ENCODE data around the gene GOLGA6L22. TPM values are rescaled to one million over a fixed set of nuclear protein-coding genes. Genes with fewer than 3 reads are reported as not detected.
"Not testable (repeated sequence)": the region's sequence is repeated elsewhere in the genome, so short reads cannot be mapped to it uniquely, and the experiment has no call there.

The GOLGA6L22 gene, protein sequence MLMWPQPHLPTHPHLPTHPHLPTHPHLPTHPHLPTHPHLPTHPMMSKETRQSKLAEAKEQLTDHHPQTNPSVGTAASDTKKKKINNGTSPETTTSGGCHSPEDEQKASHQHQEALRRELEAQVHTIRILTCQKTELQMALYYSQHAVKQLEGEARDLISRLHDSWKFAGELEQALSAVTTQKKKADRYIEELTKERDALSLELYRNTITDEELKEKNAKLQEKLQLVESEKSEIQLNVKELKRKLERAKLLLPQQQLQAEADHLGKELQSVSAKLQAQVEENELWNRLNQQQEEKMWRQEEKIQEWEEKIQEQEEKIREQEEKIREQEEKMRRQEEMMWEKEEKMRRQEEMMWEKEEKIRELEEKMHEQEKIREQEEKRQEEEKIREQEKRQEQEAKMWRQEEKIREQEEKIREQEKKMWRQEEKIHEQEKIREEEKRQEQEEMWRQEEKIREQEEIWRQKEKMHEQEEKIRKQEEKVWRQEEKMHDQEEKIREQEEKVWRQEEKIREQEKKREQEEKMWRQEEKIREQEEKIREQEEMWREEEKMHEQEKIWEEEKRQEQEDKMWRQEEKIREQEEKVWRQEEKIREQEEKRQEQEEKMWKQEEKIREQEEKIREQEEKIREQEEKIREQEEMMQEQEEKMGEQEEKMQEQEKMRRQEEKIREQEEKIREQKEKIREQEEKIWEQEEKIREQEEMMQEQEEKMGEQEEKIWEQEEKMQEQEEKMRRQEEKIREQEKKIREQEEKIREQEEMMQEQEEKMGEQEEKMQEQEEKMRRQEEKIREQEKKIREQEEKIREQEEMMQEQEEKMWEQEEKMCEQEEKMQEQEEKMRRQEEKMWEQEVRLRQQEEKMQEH
- total RNA-seq, result not detected
- 0.05 TPM for polyA plus RNA-seq
- long read RNA-seq, donor 1, result 0 reads
- long read RNA-seq, donor 2, result 0 reads
- long read RNA-seq, donor 3, result 0 reads
- long read RNA-seq, donor 4, result 0 reads
- long read RNA-seq, donor 5, result 0 reads
- long read RNA-seq, donor 6, result 0 reads
- long read RNA-seq, donor 7, result 0 reads
- long read RNA-seq, donor 8, result 0 reads
- long read RNA-seq, donor 9, result 0 reads
- long read RNA-seq, donor 10, result 0 reads

DNA sequence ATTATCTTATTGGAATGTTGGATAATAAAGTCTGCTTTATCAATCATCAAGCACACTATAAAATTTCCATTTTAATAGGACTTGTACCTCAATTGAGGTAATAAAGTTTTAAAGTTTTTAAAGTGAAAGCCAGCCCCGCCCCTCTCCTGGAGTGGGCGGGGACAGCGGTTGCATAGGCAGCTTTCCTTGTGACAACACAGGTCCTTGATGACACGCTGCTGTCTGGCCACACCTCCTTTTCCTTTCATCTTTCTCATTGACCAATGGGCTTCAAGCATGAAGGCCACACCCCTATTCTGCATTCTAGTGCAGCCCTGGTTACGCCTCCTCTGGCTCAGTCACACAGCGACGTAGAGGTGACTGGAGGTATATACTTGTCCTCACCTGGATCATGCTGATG, at the start of gene GOLGA6L22:
GOLGA6L22 (plus strand) TSS at position 301 of the 400 bp plus-strand sequence; CDS start at position 392, 91 bp downstream.
- not testable (repeated sequence) for H3K27ac ChIP-seq (ENCODE audit: low read depth in 1 of 2, low read length in 1 of 2); H3K36me3 ChIP-seq (ENCODE audit: control insufficient read depth in 2 of 2, insufficient read depth in 2 of 2, low read length in 1 of 2); H3K27me3 ChIP-seq (ENCODE audit: control insufficient read depth in 2 of 2, insufficient read depth in 1 of 2, low read length in 1 of 2); DNase-seq (ENCODE audit: low read depth in 6 of 9, low spot score in 9 of 9); H3K4me3 ChIP-seq (ENCODE audit: low read length in 2 of 2); H3K9me3 ChIP-seq (ENCODE audit: control insufficient read depth in 2 of 2, insufficient read depth in 1 of 2, low read length in 1 of 2); H3K4me1 ChIP-seq (ENCODE audit: control insufficient read depth in 2 of 2, insufficient read depth in 2 of 2, low read length in 2 of 2)
- no CpG with 5 or more reads among the region's 7 CpGs for WGBS

DNA sequence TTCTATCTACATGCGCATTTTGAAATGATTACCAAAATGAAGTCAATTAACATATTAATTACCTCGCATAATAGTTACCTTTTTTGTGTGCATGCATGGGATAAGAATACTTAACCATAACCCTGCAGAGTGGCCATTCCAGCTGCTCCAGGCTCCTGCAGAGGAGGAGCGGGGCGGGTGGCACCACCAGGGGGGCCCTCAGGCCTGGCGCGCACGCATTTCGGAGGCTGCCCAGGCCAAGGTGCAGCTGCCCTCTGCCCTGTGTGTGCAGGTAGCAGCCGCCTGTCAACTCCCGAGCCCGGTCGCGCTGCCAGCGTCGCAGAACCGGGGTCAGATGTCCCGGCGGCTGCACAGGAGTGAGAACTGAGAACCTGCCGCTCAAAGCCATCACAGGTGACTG, 41.4 kb upstream of the GOLGA6L22 start:
- not testable (repeated sequence) for H3K36me3 ChIP-seq (ENCODE audit: control insufficient read depth in 2 of 2, insufficient read depth in 2 of 2, low read length in 1 of 2); H3K27ac ChIP-seq (ENCODE audit: low read depth in 1 of 2, low read length in 1 of 2); DNase-seq (ENCODE audit: low read depth in 6 of 9, low spot score in 9 of 9); H3K4me3 ChIP-seq (ENCODE audit: low read length in 2 of 2); H3K27me3 ChIP-seq (ENCODE audit: control insufficient read depth in 2 of 2, insufficient read depth in 1 of 2, low read length in 1 of 2); H3K4me1 ChIP-seq (ENCODE audit: control insufficient read depth in 2 of 2, insufficient read depth in 2 of 2, low read length in 2 of 2); H3K9me3 ChIP-seq (ENCODE audit: control insufficient read depth in 2 of 2, insufficient read depth in 1 of 2, low read length in 1 of 2)
- WGBS, result 84% methylated on average over 9 of the region's 19 CpGs

DNA sequence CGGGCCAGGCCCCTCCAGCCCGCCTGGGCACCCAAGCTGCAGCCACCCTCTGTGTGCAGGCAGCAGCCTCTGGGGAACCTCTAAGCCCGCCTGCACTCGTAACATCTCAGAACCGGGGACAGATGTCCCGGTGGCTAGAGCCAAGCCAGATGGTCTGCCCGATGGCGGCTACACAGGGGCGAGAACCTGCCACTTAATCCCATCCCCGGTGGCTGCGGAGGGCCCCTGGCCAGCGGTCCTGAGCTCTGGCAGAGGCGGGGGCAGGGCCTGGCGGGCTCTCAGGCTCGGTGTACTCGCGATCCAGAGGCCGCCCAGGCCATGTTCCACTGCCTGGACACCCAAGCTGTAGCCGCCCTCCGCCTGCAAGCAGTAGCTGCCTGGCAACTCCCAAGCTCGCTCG, 40.9 kb upstream of the GOLGA6L22 start:
- H3K9me3 ChIP-seq (ENCODE audit: control insufficient read depth in 2 of 2, insufficient read depth in 1 of 2, low read length in 1 of 2); H3K4me1 ChIP-seq (ENCODE audit: control insufficient read depth in 2 of 2, insufficient read depth in 2 of 2, low read length in 2 of 2); H3K4me3 ChIP-seq (ENCODE audit: low read length in 2 of 2); H3K36me3 ChIP-seq (ENCODE audit: control insufficient read depth in 2 of 2, insufficient read depth in 2 of 2, low read length in 1 of 2); H3K27me3 ChIP-seq (ENCODE audit: control insufficient read depth in 2 of 2, insufficient read depth in 1 of 2, low read length in 1 of 2); H3K27ac ChIP-seq (ENCODE audit: low read depth in 1 of 2, low read length in 1 of 2); DNase-seq (ENCODE audit: low read depth in 6 of 9, low spot score in 9 of 9): not testable (repeated sequence)
- 80% methylated on average over 10 of the region's 22 CpGs for WGBS

DNA sequence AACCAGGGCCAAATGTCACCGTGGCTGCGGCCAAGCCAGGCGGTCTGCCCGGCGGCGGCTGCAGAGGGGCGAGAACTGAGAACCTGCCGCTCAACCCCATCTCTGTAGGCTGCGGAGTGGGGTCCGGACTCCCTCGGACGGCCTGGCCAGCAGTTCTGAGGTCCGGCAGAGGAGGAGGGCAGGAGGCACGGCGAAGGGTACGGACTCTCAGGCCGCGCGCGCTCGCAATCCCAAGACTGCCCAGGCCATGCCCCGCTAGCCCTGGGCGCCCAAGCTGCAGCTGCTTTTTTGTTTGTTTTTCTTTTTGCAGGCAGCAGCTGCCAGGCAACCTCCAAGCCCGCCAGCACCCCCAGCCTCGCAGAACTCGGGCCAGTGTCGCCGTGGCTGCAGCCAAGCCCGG, 40.5 kb upstream of the GOLGA6L22 start:
- not testable (repeated sequence) for H3K36me3 ChIP-seq (ENCODE audit: control insufficient read depth in 2 of 2, insufficient read depth in 2 of 2, low read length in 1 of 2)

DNA sequence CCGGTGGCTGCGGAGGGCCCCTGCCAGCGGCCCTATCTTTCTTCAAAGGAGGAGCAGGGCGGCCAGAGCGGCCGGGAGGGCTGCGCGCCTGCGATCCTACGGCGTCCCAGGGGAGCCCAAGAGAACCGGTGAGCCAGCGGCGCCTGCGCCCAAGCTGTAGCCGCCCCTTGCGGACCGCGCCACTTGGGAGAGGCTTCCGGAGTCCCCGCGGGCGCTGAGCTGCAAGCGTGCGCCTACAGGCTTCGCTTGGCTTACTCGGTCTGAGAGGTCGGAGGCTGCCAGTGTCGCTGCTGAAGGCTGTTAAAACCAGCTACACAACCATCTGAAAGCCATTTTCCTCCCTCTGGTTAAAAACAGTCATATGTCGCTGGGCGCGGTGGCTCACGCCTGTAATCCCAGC, 40.0 kb upstream of the GOLGA6L22 start:
- H3K27ac ChIP-seq (ENCODE audit: low read depth in 1 of 2, low read length in 1 of 2); H3K27me3 ChIP-seq (ENCODE audit: control insufficient read depth in 2 of 2, insufficient read depth in 1 of 2, low read length in 1 of 2); DNase-seq (ENCODE audit: low read depth in 6 of 9, low spot score in 9 of 9); H3K4me1 ChIP-seq (ENCODE audit: control insufficient read depth in 2 of 2, insufficient read depth in 2 of 2, low read length in 2 of 2); H3K4me3 ChIP-seq (ENCODE audit: low read length in 2 of 2); H3K36me3 ChIP-seq (ENCODE audit: control insufficient read depth in 2 of 2, insufficient read depth in 2 of 2, low read length in 1 of 2); H3K9me3 ChIP-seq (ENCODE audit: control insufficient read depth in 2 of 2, insufficient read depth in 1 of 2, low read length in 1 of 2): not testable (repeated sequence)
- 86% methylated on average over 15 of the region's 33 CpGs for WGBS

More for the DNA sequence above, 40.5 kb upstream of the GOLGA6L22 start:
- H3K27ac ChIP-seq (ENCODE audit: low read depth in 1 of 2, low read length in 1 of 2); H3K27me3 ChIP-seq (ENCODE audit: control insufficient read depth in 2 of 2, insufficient read depth in 1 of 2, low read length in 1 of 2); H3K4me3 ChIP-seq (ENCODE audit: low read length in 2 of 2); H3K9me3 ChIP-seq (ENCODE audit: control insufficient read depth in 2 of 2, insufficient read depth in 1 of 2, low read length in 1 of 2); H3K4me1 ChIP-seq (ENCODE audit: control insufficient read depth in 2 of 2, insufficient read depth in 2 of 2, low read length in 2 of 2); DNase-seq (ENCODE audit: low read depth in 6 of 9, low spot score in 9 of 9): not testable (repeated sequence)
- no CpG with 5 or more reads among the region's 29 CpGs for WGBS

DNA sequence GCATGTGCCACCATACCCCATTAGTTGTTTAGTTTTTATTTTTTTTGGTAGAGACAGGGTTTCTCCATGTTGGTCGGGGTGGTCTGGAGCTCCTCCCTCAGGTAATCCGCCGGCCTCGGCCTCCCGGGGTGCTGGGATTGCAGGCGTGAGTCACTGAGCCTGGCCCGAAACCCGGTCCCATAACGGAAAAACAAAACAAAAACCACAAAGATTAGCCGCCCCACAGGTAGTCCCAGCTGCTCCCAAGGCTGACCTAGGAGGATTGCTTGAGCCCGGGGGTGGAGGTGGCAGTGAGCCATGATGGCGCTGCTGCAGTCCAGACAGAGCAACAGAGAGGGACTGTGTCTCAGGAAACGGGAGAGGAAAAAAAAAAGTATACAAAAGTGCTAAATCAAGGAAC, 38.4 kb upstream of the GOLGA6L22 start:
- H3K36me3 ChIP-seq (ENCODE audit: control insufficient read depth in 2 of 2, insufficient read depth in 2 of 2, low read length in 1 of 2); H3K27me3 ChIP-seq (ENCODE audit: control insufficient read depth in 2 of 2, insufficient read depth in 1 of 2, low read length in 1 of 2); H3K4me1 ChIP-seq (ENCODE audit: control insufficient read depth in 2 of 2, insufficient read depth in 2 of 2, low read length in 2 of 2); H3K27ac ChIP-seq (ENCODE audit: low read depth in 1 of 2, low read length in 1 of 2); H3K4me3 ChIP-seq (ENCODE audit: low read length in 2 of 2); DNase-seq (ENCODE audit: low read depth in 6 of 9, low spot score in 9 of 9); H3K9me3 ChIP-seq (ENCODE audit: control insufficient read depth in 2 of 2, insufficient read depth in 1 of 2, low read length in 1 of 2): not testable (repeated sequence)
- WGBS, result 87% methylated on average over 10 of the region's 13 CpGs

DNA sequence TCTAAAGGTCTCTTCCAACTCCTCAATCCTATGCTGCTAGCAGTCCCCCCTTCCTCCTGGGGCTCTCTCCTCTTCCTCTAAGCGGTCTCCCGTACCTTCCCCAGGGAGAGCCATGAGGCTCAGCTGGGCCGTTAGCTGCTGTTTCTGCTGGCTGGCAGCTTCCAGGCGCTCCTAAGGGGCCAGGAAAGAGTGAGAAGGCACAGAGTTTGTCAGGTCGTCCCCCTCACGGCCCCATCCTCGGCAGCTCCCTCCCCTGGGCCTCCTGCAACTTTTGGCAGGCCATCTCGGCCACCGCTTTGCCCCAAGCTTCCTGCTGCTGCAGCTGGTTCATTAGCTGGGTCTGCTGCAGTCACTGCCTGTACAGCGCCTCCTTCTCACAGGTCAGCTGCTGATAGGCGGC, 29.3 kb upstream of the GOLGA6L22 start:
- H3K4me1 ChIP-seq (ENCODE audit: control insufficient read depth in 2 of 2, insufficient read depth in 2 of 2, low read length in 2 of 2); H3K27me3 ChIP-seq (ENCODE audit: control insufficient read depth in 2 of 2, insufficient read depth in 1 of 2, low read length in 1 of 2); H3K9me3 ChIP-seq (ENCODE audit: control insufficient read depth in 2 of 2, insufficient read depth in 1 of 2, low read length in 1 of 2); H3K4me3 ChIP-seq (ENCODE audit: low read length in 2 of 2); H3K36me3 ChIP-seq (ENCODE audit: control insufficient read depth in 2 of 2, insufficient read depth in 2 of 2, low read length in 1 of 2); H3K27ac ChIP-seq (ENCODE audit: low read depth in 1 of 2, low read length in 1 of 2); DNase-seq (ENCODE audit: low read depth in 6 of 9, low spot score in 9 of 9): not testable (repeated sequence)
- WGBS, result 83% methylated on average over 5 of the region's 11 CpGs

DNA sequence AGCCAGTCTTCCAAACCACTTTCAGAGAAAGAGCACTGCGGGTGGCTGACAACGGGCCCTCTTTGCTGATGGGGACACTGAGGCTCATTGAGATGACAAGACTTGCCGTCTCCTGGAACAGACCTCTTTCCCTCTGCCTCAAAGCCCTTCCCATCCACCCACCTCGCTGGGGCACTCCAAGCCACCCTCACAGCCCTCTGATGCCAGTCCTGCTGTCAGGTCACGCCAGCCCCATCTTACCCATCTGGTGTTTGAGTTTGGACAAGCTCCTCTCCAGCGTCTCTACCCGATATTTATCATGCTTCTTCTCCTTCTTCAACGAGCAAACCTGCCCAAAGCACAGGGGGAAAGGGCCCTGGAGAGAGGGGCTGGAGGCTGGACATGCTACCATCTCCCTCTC, 27.0 kb upstream of the GOLGA6L22 start:
- 93% methylated on average over 7 of the region's 8 CpGs for WGBS
- not testable (repeated sequence) for DNase-seq (ENCODE audit: low read depth in 6 of 9, low spot score in 9 of 9); H3K27me3 ChIP-seq (ENCODE audit: control insufficient read depth in 2 of 2, insufficient read depth in 1 of 2, low read length in 1 of 2); H3K9me3 ChIP-seq (ENCODE audit: control insufficient read depth in 2 of 2, insufficient read depth in 1 of 2, low read length in 1 of 2); H3K4me1 ChIP-seq (ENCODE audit: control insufficient read depth in 2 of 2, insufficient read depth in 2 of 2, low read length in 2 of 2); H3K36me3 ChIP-seq (ENCODE audit: control insufficient read depth in 2 of 2, insufficient read depth in 2 of 2, low read length in 1 of 2); H3K27ac ChIP-seq (ENCODE audit: low read depth in 1 of 2, low read length in 1 of 2); H3K4me3 ChIP-seq (ENCODE audit: low read length in 2 of 2)
